ENCODE data around the gene WIPF1.

The WIPF1 gene

DNA sequence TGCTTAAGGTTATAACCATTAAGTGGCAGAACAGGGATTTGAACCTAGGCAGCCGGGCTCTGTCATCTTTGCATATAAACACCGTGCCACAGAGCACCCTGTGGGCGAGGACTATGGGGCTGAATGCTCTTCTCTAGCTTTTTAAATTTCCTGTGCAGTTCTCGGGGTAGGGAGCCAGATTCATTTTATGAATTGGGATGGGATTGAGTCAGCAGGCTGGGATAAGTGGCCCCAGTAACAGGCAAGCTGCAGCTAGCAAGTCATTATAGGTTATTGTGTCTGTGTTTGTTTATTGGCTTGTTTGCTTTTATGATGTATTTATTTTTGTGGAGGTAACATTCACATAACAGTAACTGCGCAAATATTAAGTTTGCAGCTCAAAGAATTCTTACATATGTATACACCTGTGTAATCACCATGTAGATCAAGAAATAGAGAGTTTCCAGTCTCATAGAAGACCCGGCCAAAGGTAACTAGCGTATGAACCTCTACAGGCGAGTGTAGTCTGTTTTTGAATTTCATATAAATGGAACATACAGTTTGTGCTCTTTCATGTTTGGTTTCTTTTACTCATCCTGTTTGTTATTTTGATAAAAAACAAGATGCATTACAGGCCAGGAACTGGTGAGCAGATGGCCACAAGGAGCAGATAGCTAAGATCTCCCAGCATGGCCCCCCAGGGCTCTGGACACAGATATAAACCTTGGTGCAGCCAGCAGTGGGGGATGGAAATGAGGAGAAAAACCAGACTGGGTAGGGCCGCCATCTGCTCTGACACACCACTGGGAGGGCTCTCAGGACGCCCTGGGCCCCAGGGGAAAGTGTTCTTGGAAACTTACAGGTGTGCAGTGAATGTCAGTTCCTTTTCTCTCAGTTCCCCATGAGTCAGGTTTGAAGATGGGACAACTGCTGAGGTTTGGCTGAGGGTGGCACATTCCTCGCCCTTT, 61.6 kb downstream of the WIPF1 start:
- Histone ChIP-seq H2BK5ac (ENCODE audit: low read length) (no peak overlapping the region), H3K23ac (ENCODE audit: low read length) (no peak overlapping the region), H3K4ac (ENCODE audit: low read depth, low read length) (no peak overlapping the region), H3K27me3 (ENCODE audit: insufficient read depth, low read length, poor library complexity) (no peaks in the 10 kb centered on the region), H3K36me3 (ENCODE audit: control insufficient read depth, insufficient read depth, low read length) (no peaks in the 10 kb centered on the region), H3K4me2 (ENCODE audit: low read length) (no peak overlapping the region), H3K79me2 (ENCODE audit: control insufficient read depth, insufficient read depth, low read length) (no peaks in the 10 kb centered on the region), H3K4me3 (ENCODE audit: low read length) (no peak overlapping the region), H2BK120ac (ENCODE audit: low read depth, low read length) (no peak overlapping the region), H2BK15ac (replicated peaks; ENCODE audit: low read depth) (no peak overlapping the region), H3K27ac (ENCODE audit: low read depth, low read length) (no peak overlapping the region), H3K79me1 (ENCODE audit: low read length) (no peaks in the 10 kb centered on the region), H3K9ac (ENCODE audit: low read length) (no peak overlapping the region), H3K4me1 (ENCODE audit: control insufficient read depth, low read depth, low read length) (no peaks in the 10 kb centered on the region), H3K18ac (ENCODE audit: low read length) (no peak overlapping the region), H4K5ac (ENCODE audit: low read length) (no peak overlapping the region), H4K8ac (ENCODE audit: low read depth, low read length) (no peak overlapping the region), H2AK5ac (ENCODE audit: low read length) (no peak overlapping the region), H3K56ac (ENCODE audit: low read length) (no peak overlapping the region)
- DNase-seq, result peak; percentile 34
- WGBS (ENCODE audit: extremely low coverage, insufficient coverage, low lambda C conversion rate), result no CpG with 5 or more reads among the region's 11 CpGs

DNA sequence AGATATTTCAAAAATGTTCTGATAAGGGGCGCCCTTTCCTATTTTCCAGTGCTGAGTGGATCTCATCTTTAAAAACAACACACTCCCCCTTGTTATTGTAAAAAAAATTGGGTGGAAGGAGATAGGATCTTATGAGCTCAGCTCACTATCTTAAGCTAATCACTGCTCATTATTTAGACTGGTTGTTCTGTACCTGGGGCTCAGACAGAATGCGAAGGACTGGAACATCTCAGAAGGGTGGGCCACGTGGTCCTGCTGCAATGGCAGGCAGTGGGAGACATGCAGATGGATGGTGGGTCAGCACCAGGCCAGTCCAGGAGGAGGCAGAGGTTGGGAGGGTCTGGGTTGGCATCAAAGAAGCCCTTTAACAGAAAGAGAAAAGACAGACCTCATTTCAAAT, 62.5 kb downstream of the WIPF1 start:
- Histone ChIP-seq H2BK5ac (ENCODE audit: low read length) (no peak overlapping the region), H3K79me2 (ENCODE audit: control insufficient read depth, insufficient read depth, low read length) (no peaks in the 10 kb centered on the region), H3K36me3 (ENCODE audit: control insufficient read depth, insufficient read depth, low read length) (no peaks in the 10 kb centered on the region), H3K4ac (ENCODE audit: low read depth, low read length) (no peak overlapping the region), H4K8ac (ENCODE audit: low read depth, low read length) (no peak overlapping the region), H2BK120ac (ENCODE audit: low read depth, low read length) (no peak overlapping the region), H4K5ac (ENCODE audit: low read length) (no peak overlapping the region), H3K18ac (ENCODE audit: low read length) (no peak overlapping the region), H3K4me2 (ENCODE audit: low read length) (no peak overlapping the region), H3K4me3 (ENCODE audit: low read length) (no peak overlapping the region), H3K9ac (ENCODE audit: low read length) (no peak overlapping the region), H2BK15ac (replicated peaks; ENCODE audit: low read depth) (no peak overlapping the region), H3K27me3 (ENCODE audit: insufficient read depth, low read length, poor library complexity) (no peaks in the 10 kb centered on the region), H3K27ac (ENCODE audit: low read depth, low read length) (no peak overlapping the region), H3K23ac (ENCODE audit: low read length) (no peak overlapping the region), H3K56ac (ENCODE audit: low read length) (no peak overlapping the region), H3K4me1 (ENCODE audit: control insufficient read depth, low read depth, low read length) (no peaks in the 10 kb centered on the region), H3K79me1 (ENCODE audit: low read length) (no peaks in the 10 kb centered on the region), H2AK5ac (ENCODE audit: low read length) (no peak overlapping the region)
- no CpG with 5 or more reads among the region's 3 CpGs for WGBS (ENCODE audit: extremely low coverage, insufficient coverage, low lambda C conversion rate)
- peak; percentile 17 for DNase-seq

DNA sequence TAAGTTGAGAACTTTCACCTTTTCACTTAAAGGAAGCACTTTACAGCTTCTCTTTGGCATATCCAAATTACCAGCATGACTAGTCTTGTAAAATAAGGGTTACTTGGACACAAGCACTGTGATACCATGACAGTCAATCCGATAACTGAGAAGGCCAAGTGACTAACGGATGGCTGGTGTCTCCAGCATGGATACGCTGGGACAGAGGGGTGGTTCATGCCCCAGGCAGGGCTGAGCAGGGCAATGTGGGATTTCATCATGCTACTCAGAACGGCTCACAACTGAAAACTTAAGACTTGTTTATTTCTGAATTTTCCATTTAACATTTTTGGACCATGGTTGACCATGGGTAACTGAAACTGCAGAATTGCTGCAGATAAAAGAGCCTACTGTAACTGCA, 67.7 kb downstream of the WIPF1 start:
- Histone ChIP-seq H3K56ac (ENCODE audit: low read length) (no peak overlapping the region), H3K23ac (ENCODE audit: low read length) (no peak overlapping the region), H3K36me3 (ENCODE audit: control insufficient read depth, insufficient read depth, low read length) (no peaks in the 10 kb centered on the region), H3K79me1 (ENCODE audit: low read length) (no peaks in the 10 kb centered on the region), H4K8ac (ENCODE audit: low read depth, low read length) (no peak overlapping the region), H3K27ac (ENCODE audit: low read depth, low read length) (no peak overlapping the region), H3K4me2 (ENCODE audit: low read length) (no peak overlapping the region), H3K18ac (ENCODE audit: low read length) (no peak overlapping the region), H3K27me3 (ENCODE audit: insufficient read depth, low read length, poor library complexity) (no peaks in the 10 kb centered on the region), H2AK5ac (ENCODE audit: low read length) (no peak overlapping the region), H3K79me2 (ENCODE audit: control insufficient read depth, insufficient read depth, low read length) (no peaks in the 10 kb centered on the region), H2BK120ac (ENCODE audit: low read depth, low read length) (no peak overlapping the region), H3K4me1 (ENCODE audit: control insufficient read depth, low read depth, low read length) (no peaks in the 10 kb centered on the region), H3K4me3 (ENCODE audit: low read length) (no peak overlapping the region), H3K9ac (ENCODE audit: low read length) (no peak overlapping the region), H2BK5ac (ENCODE audit: low read length) (no peak overlapping the region), H4K5ac (ENCODE audit: low read length) (no peak overlapping the region), H3K4ac (ENCODE audit: low read depth, low read length) (no peak overlapping the region), H2BK15ac (replicated peaks; ENCODE audit: low read depth) (no peak overlapping the region)
- DNase-seq, result no peak
- WGBS (ENCODE audit: extremely low coverage, insufficient coverage, low lambda C conversion rate), result no CpG with 5 or more reads among the region's 4 CpGs

DNA sequence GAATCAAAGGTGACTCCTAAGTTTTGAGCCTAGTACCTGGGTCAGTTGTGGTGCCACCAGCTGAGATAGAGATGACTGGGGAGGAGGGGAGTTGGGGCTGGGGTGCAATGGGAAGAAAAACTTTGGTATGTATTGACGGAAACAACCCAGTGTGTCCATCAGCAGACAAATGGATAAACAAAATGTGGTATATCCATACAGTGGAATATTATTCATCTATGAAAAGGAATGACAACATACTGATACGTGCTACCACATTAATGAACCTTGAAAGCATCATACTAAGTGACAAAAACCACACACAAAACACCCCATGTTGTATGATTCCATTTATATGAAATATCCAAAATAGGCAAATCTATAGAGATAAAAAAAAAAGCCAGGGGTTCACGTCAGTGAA, 69.6 kb downstream of the WIPF1 start:
- H3K4me3 ChIP-seq (ENCODE audit: low read length), result no peak overlapping the region
- no peak overlapping the region for H3K23ac ChIP-seq (ENCODE audit: low read length)
- H2AK5ac ChIP-seq (ENCODE audit: low read length), result no peak overlapping the region
- no CpG with 5 or more reads among the region's 3 CpGs for WGBS (ENCODE audit: extremely low coverage, insufficient coverage, low lambda C conversion rate)
- no peak overlapping the region for H3K18ac ChIP-seq (ENCODE audit: low read length)
- H4K5ac ChIP-seq (ENCODE audit: low read length), result no peak overlapping the region
- H3K4ac ChIP-seq (ENCODE audit: low read depth, low read length), result no peak overlapping the region
- H3K9ac ChIP-seq (ENCODE audit: low read length), result no peak overlapping the region
- H3K4me1 ChIP-seq (ENCODE audit: control insufficient read depth, low read depth, low read length), result no peaks in the 10 kb centered on the region
- H3K36me3 ChIP-seq (ENCODE audit: control insufficient read depth, insufficient read depth, low read length), result no peaks in the 10 kb centered on the region
- H3K27me3 ChIP-seq (ENCODE audit: insufficient read depth, low read length, poor library complexity), result no peaks in the 10 kb centered on the region
- H2BK5ac ChIP-seq (ENCODE audit: low read length), result no peak overlapping the region
- H2BK120ac ChIP-seq (ENCODE audit: low read depth, low read length), result no peak overlapping the region
- no peak overlapping the region for H2BK15ac ChIP-seq (replicated peaks; ENCODE audit: low read depth)
- H3K79me2 ChIP-seq (ENCODE audit: control insufficient read depth, insufficient read depth, low read length), result no peaks in the 10 kb centered on the region
- DNase-seq, result no peak
- H3K79me1 ChIP-seq (ENCODE audit: low read length), result no peaks in the 10 kb centered on the region
- no peak overlapping the region for H3K27ac ChIP-seq (ENCODE audit: low read depth, low read length)
- no peak overlapping the region for H4K8ac ChIP-seq (ENCODE audit: low read depth, low read length)
- H3K4me2 ChIP-seq (ENCODE audit: low read length), result no peak overlapping the region
- H3K56ac ChIP-seq (ENCODE audit: low read length), result no peak overlapping the region

DNA sequence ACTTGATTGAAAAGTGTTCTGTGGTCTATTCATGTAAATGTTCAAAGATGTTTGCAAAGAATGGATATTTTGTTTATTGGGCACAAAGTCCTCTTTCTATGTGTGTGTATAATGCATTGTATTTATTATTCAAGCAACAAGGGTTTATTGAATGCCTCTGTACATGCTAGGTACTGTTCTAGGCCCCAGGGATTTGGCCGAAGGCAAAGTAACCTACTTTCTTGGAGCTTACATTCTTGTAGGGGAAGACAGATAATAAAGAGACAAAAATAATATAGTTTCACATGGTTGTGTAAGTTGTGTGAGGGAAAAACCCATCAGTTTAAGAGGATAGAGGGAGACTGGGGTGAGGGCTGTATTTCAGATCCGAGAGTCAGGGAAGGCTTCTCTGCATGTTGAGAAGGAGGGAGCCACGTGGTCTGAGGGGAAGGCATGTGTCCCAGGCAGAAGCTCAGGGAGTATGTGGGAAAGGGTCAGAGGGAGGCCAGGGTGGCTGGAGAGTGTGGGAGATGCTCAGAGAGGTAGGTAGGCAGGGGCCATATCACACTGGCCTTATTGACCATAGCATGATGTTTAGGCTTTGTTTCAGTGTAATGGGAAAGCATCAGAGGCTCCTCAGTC, 70.4 kb downstream of the WIPF1 start:
- no peaks in the 10 kb centered on the region for H3K79me2 ChIP-seq (ENCODE audit: control insufficient read depth, insufficient read depth, low read length)
- H3K56ac ChIP-seq (ENCODE audit: low read length), result no peak overlapping the region
- H3K4me3 ChIP-seq (ENCODE audit: low read length), result no peak overlapping the region
- no peak overlapping the region for H3K4me2 ChIP-seq (ENCODE audit: low read length)
- no peak overlapping the region for H2BK120ac ChIP-seq (ENCODE audit: low read depth, low read length)
- H3K18ac ChIP-seq (ENCODE audit: low read length), result no peak overlapping the region
- no peak overlapping the region for H3K4ac ChIP-seq (ENCODE audit: low read depth, low read length)
- no peak overlapping the region for H2BK15ac ChIP-seq (replicated peaks; ENCODE audit: low read depth)
- no peaks in the 10 kb centered on the region for H3K79me1 ChIP-seq (ENCODE audit: low read length)
- H2AK5ac ChIP-seq (ENCODE audit: low read length), result no peak overlapping the region
- no peak overlapping the region for H4K8ac ChIP-seq (ENCODE audit: low read depth, low read length)
- H2BK5ac ChIP-seq (ENCODE audit: low read length), result no peak overlapping the region
- H3K9ac ChIP-seq (ENCODE audit: low read length), result no peak overlapping the region
- DNase-seq, result no peak
- H3K4me1 ChIP-seq (ENCODE audit: control insufficient read depth, low read depth, low read length), result no peaks in the 10 kb centered on the region
- no peak overlapping the region for H3K23ac ChIP-seq (ENCODE audit: low read length)
- no CpG with 5 or more reads among the region's 3 CpGs for whole genome bisulfite sequencing (ENCODE audit: extremely low coverage, insufficient coverage, low lambda C conversion rate)
- no peaks in the 10 kb centered on the region for H3K27me3 ChIP-seq (ENCODE audit: insufficient read depth, low read length, poor library complexity)
- H3K27ac ChIP-seq (ENCODE audit: low read depth, low read length), result no peak overlapping the region
- no peak overlapping the region for H4K5ac ChIP-seq (ENCODE audit: low read length)
- no peaks in the 10 kb centered on the region for H3K36me3 ChIP-seq (ENCODE audit: control insufficient read depth, insufficient read depth, low read length)

Measured in mesendoderm (in vitro differentiated cells).